ENCODE measurements around the gene SLC6A20. TPM values are rescaled to one million over a fixed set of nuclear protein-coding genes. Genes with fewer than 3 reads are reported as not detected.

The SLC6A20 gene
- total and polyA plus RNA-seq, 9 donors: 0.05 to 3.3 (median 0.23) TPM; not detected in 2

- intact Hi-C loops (cut with DNase I): no loop called here
- WGBS, 3 donors: 83 to 90% (median 88%) methylated on average over 8 of the region's 8 CpGs
Observed at GRCh38 chr3:45777111-45777745, 19.1 kb downstream of the SLC6A20 start.

DNA sequence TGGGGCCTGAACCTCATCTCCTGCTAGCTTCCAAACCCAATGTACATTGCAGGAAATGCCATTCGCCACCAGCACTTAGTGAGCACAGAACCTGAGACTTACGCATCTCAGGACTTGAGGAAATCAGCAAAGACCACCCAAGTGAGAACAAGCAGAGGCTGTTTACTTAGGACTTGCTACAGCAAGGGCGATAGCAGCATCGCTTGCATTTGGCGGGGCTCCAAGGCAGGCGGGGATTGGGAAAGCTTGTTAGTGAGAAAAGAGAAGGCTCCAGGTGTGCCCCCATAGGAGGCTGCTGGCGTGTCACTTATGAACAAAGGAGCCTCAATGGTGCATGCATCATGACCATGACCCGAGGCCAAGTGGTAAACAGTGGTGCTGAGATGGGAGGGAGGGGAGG is 19.7 kb downstream of the SLC6A20 start:
- TF ChIP-seq EP300 (IDR thresholded peaks at IDR 0.05) (no peak), POLR2A (IDR thresholded peaks at IDR 0.05) (no peak), CTCF (IDR thresholded peaks at IDR 0.05) (no peak)
- intact Hi-C loops (cut with DNase I): no loop called here
- Histone ChIP-seq H3K4me3 (no peak overlapping the region), H3K27ac (no peak overlapping the region), H3K4me1 (ENCODE audit: insufficient read depth) (no peaks in the 10 kb centered on the region), H3K9me3 (no peaks in the 10 kb centered on the region), H3K27me3 (no peaks in the 10 kb centered on the region), H3K36me3 (no peaks in the 10 kb centered on the region)
- DNase-seq: no peak
- WGBS, 3 donors: 24 to 45% (median 28%) methylated on average over 8 of the region's 8 CpGs

More at GRCh38 chr3:45777111-45777745, 19.1 kb downstream of the SLC6A20 start:
- no peaks in the 10 kb centered on the region for H3K27me3 ChIP-seq
- H3K36me3 ChIP-seq: no peaks in the 10 kb centered on the region
- no peak overlapping the region for H3K4me3 ChIP-seq
- H3K27ac ChIP-seq: no peak overlapping the region
- no peak for DNase-seq
- no peaks in the 10 kb centered on the region for H3K4me1 ChIP-seq (ENCODE audit: insufficient read depth)
- H3K9me3 ChIP-seq: no peaks in the 10 kb centered on the region
- no peak for TF ChIP-seq POLR2A (IDR thresholded peaks at IDR 0.05)
- no peak for TF ChIP-seq EP300 (IDR thresholded peaks at IDR 0.05)
- TF ChIP-seq CTCF (IDR thresholded peaks at IDR 0.05): no peak

GRCh38 chr3:45776301-45776595 is 20.1 kb downstream of the SLC6A20 start:
- Histone ChIP-seq H3K4me3 (no peak overlapping the region), H3K36me3 (no peaks in the 10 kb centered on the region), H3K27me3 (no peaks in the 10 kb centered on the region), H3K27ac (no peak overlapping the region), H3K9me3 (no peaks in the 10 kb centered on the region), H3K4me1 (ENCODE audit: insufficient read depth) (no peaks in the 10 kb centered on the region)
- TF ChIP-seq CTCF (IDR thresholded peaks at IDR 0.05) (no peak), EP300 (IDR thresholded peaks at IDR 0.05) (no peak), POLR2A (IDR thresholded peaks at IDR 0.05) (no peak)
- WGBS, 3 donors: 34 to 53% (median 52%) methylated on average over 3 of the region's 3 CpGs
- intact Hi-C loops (cut with DNase I): no loop called here
- no peak for DNase-seq

GRCh38 chr3:45775571-45776300 is 20.6 kb downstream of the SLC6A20 start:
- no peak overlapping the region for H3K27ac ChIP-seq
- H3K4me3 ChIP-seq: no peak overlapping the region
- no peaks in the 10 kb centered on the region for H3K4me1 ChIP-seq (ENCODE audit: insufficient read depth)
- no peaks in the 10 kb centered on the region for H3K36me3 ChIP-seq
- no peak for DNase-seq
- intact Hi-C loops (cut with DNase I): no loop called here
- WGBS, 3 donors: 81 to 85% (median 85%) methylated on average over 17 of the region's 17 CpGs
- H3K9me3 ChIP-seq: no peaks in the 10 kb centered on the region
- H3K27me3 ChIP-seq: no peaks in the 10 kb centered on the region
- TF ChIP-seq EP300 (IDR thresholded peaks at IDR 0.05) (no peak), POLR2A (IDR thresholded peaks at IDR 0.05) (no peak), CTCF (IDR thresholded peaks at IDR 0.05) (no peak)

Measured in ovary (tissue), 9 donors.